Right renal cortex interstitium (tissue), 3 donors: ENCODE results near the gene MALRD1. TPM values are rescaled to one million over a fixed set of nuclear protein-coding genes. Genes with fewer than 3 reads are reported as not detected.
A peak's percentile ranks its signal among the peaks of the same experiment; 100 is the strongest.
"Not testable (repeated sequence)": the region's sequence is repeated elsewhere in the genome, so short reads cannot be mapped to it uniquely, and the experiment has no call there.

Experiments
- DNase-seq, 3 donors: peaks; one replicate each; pipeline ENCODE4 v3.0.0-alpha.2; 2013; ENCODE audit warnings: low read depth in 3 of 3, low spot score in 2 of 3
- polyA plus RNA-seq, 3 donors: library from polyadenylated mRNA; unstranded; fragments of 120-200 nt; gene quantifications; one replicate each; pipeline ENCODE4 v1.2.1, GENCODE V29; 2013; ENCODE audit not compliant: insufficient read length in 3 of 3

MALRD1 gene
- polyA plus RNA-seq, 3 donors: 1.5 to 2.7 (median 2.4) TPM

GRCh38 chr10:19479854-19480253, 431.3 kb downstream of the MALRD1 start:
- no peak for DNase-seq

GRCh38 chr10:19480353-19480752, 431.8 kb downstream of the MALRD1 start:
- DNase-seq: no peak

- DNase-seq: no peak
These were observed 434.8 kb downstream of the MALRD1 start for GRCh38 chr10:19483421-19483820.

- DNase-seq: peak in 2 of 3 donors; percentile 23 to 27
These were observed 440.1 kb downstream of the MALRD1 start for GRCh38 chr10:19488592-19489280.

GRCh38 chr10:19491166-19491565, 442.6 kb downstream of the MALRD1 start:
- no peak for DNase-seq

GRCh38 chr10:19493917-19494316, 445.3 kb downstream of the MALRD1 start:
- no peak for DNase-seq

- no peak for DNase-seq
These were observed 448.4 kb downstream of the MALRD1 start for GRCh38 chr10:19497026-19497425.

- DNase-seq: no peak
These were observed 450.0 kb downstream of the MALRD1 start for GRCh38 chr10:19498393-19499290.

- DNase-seq: no peak
These were observed 450.7 kb downstream of the MALRD1 start for GRCh38 chr10:19499291-19499770.

GRCh38 chr10:19500959-19501358, 452.4 kb downstream of the MALRD1 start:
- DNase-seq: no peak

GRCh38 chr10:19505320-19506312, 457.0 kb downstream of the MALRD1 start:
- no peak for DNase-seq

- DNase-seq: not testable (repeated sequence)
These were observed 461.6 kb downstream of the MALRD1 start for GRCh38 chr10:19510005-19510732.

- DNase-seq: no peak
These were observed 469.5 kb downstream of the MALRD1 start for GRCh38 chr10:19518109-19518508.

GRCh38 chr10:19518632-19519031, 470.0 kb downstream of the MALRD1 start:
- DNase-seq: no peak

GRCh38 chr10:19531324-19531723, 482.7 kb downstream of the MALRD1 start:
- no peak for DNase-seq

- no peak for DNase-seq
These were observed 483.8 kb downstream of the MALRD1 start for GRCh38 chr10:19532411-19532810.

GRCh38 chr10:19541299-19541698, 492.7 kb downstream of the MALRD1 start:
- no peak for DNase-seq

- DNase-seq: no peak
These were observed 497.6 kb downstream of the MALRD1 start for GRCh38 chr10:19546224-19546623.

- DNase-seq: no peak
These were observed 500.9 kb downstream of the MALRD1 start for GRCh38 chr10:19549503-19549902.

GRCh38 chr10:19556666-19557065, 508.1 kb downstream of the MALRD1 start:
- no peak for DNase-seq
